Neuronal stem cell (in vitro differentiated cells): ENCODE measurements around the gene GTF2A2.

Source experiments
- DNase-seq: peaks from one replicate; pipeline ENCODE4 v3.0.0-alpha.2; 2013; ENCODE audit warnings: low spot score
- H2AFZ ChIP-seq: one replicate; pipeline ENCODE4 v1.6.1; 2013; ENCODE audit warnings: mild to moderate bottlenecking, low read length, inconsistent platforms
- H2AK5ac ChIP-seq: 2 replicates; pipeline ENCODE4 v1.6.1; 2013; ENCODE audit warnings: low read depth, mild to moderate bottlenecking, inconsistent platforms, low read length, moderate library complexity, mixed read lengths
- H2BK120ac ChIP-seq: 2 replicates; pipeline ENCODE4 v1.6.1; 2013; ENCODE audit warnings: low read depth, mild to moderate bottlenecking, inconsistent platforms, low read length, moderate library complexity, mixed read lengths
- H2BK12ac ChIP-seq: one replicate; pipeline ENCODE4 v1.6.1; 2013; ENCODE audit warnings: low read length, inconsistent platforms
- H2BK15ac ChIP-seq: 2 replicates; pipeline ENCODE4 v1.6.1; 2013; ENCODE audit warnings: mild to moderate bottlenecking, low read length, inconsistent platforms, mixed read lengths
- H2BK5ac ChIP-seq: one replicate; pipeline ENCODE4 v1.6.1; 2013; ENCODE audit warnings: inconsistent platforms, mild to moderate bottlenecking, low read length, moderate library complexity
- H3K14ac ChIP-seq: one replicate; pipeline ENCODE4 v1.6.1; 2013; ENCODE audit warnings: low read length, inconsistent platforms
- H3K18ac ChIP-seq: 2 replicates; pipeline ENCODE4 v1.6.1; 2013; ENCODE audit warnings: low read length, inconsistent platforms
- H3K23ac ChIP-seq: 2 replicates; pipeline ENCODE4 v1.6.1; 2013; ENCODE audit warnings: low read depth, mild to moderate bottlenecking, mixed read lengths, low read length, inconsistent platforms; ENCODE audit not compliant: poor library complexity
- H3K27ac ChIP-seq: replicated peaks from 3 replicates; pipeline ENCODE4 v1.5.1; 2013; ENCODE audit warnings: low read length, inconsistent platforms
- H3K27me3 ChIP-seq, 3 experiments: 2 replicates each; pipeline ENCODE4 v1.6.1; 2013; ENCODE audit warnings: low read length in 3 of 3, mild to moderate bottlenecking in 2 of 3, inconsistent platforms in 1 of 3, low read depth in 1 of 3, mixed read lengths in 1 of 3, moderate library complexity in 1 of 3; ENCODE audit not compliant: control insufficient read depth in 3 of 3, insufficient read depth in 3 of 3
- H3K36me3 ChIP-seq, 2 donors: replicated peaks in 1 of 2; 2 replicates each; pipeline ENCODE4 v1.6.1; 2013; ENCODE audit warnings: low read length in 2 of 2; ENCODE audit not compliant: control insufficient read depth in 2 of 2, insufficient read depth in 2 of 2
- H3K4ac ChIP-seq: 2 replicates; pipeline ENCODE4 v1.6.1; 2013; ENCODE audit warnings: inconsistent platforms, mild to moderate bottlenecking, low read length, moderate library complexity
- H3K4me1 ChIP-seq, 2 donors: 1 replicate in 1 of 2; 2 replicates in 1 of 2; pipeline ENCODE4 v1.6.1; 2013; ENCODE audit warnings: low read length in 2 of 2, low read depth in 1 of 2; ENCODE audit not compliant: control insufficient read depth in 2 of 2, insufficient read depth in 1 of 2
- H3K4me2 ChIP-seq: one replicate; pipeline ENCODE4 v1.6.1; 2013; ENCODE audit warnings: mild to moderate bottlenecking, low read length, inconsistent platforms; ENCODE audit not compliant: insufficient read depth, poor library complexity, severe bottlenecking
- H3K4me3 ChIP-seq, 2 donors: 2 replicates each; pipeline ENCODE4 v1.5.1; 2013; ENCODE audit warnings: low read length in 2 of 2, mild to moderate bottlenecking in 2 of 2, inconsistent platforms in 1 of 2, moderate library complexity in 1 of 2
- H3K79me1 ChIP-seq: one replicate; pipeline ENCODE4 v1.6.1; 2013; ENCODE audit warnings: low read depth, mild to moderate bottlenecking, inconsistent platforms, low read length, moderate library complexity
- H3K9ac ChIP-seq: one replicate; pipeline ENCODE4 v1.6.1; 2013; ENCODE audit warnings: mild to moderate bottlenecking, low read depth, low read length, inconsistent platforms; ENCODE audit not compliant: poor library complexity
- H3K9me3 ChIP-seq, 2 donors: replicated peaks in 1 of 2; 2 replicates each; pipeline versions ENCODE3 to v1.6.1; 2013; ENCODE audit warnings: low read length in 2 of 2, mild to moderate bottlenecking in 2 of 2, inconsistent platforms in 1 of 2, low read depth in 1 of 2, mixed read lengths in 1 of 2, moderate library complexity in 1 of 2; ENCODE audit not compliant: control insufficient read depth in 2 of 2, insufficient read depth in 1 of 2
- H4K8ac ChIP-seq: one replicate; pipeline ENCODE4 v1.6.1; 2013; ENCODE audit warnings: low read depth, mild to moderate bottlenecking, inconsistent platforms, low read length, moderate library complexity
- H4K91ac ChIP-seq: one replicate; pipeline ENCODE4 v1.6.1; 2013; ENCODE audit warnings: low read length, low read depth, mild to moderate bottlenecking, inconsistent platforms; ENCODE audit not compliant: poor library complexity
- WGBS, 2 donors: extraction: QIAGEN DNeasy Blood & Tissue Kit; methylation state at CpG; one replicate each; pipeline ENCODE4 v1.1.7; 2013; ENCODE audit warnings: missing lambda C conversion rate in 2 of 2, mixed read lengths in 1 of 2; ENCODE audit not compliant: insufficient read length in 2 of 2, insufficient replicate concordance in 1 of 2; ENCODE audit errors: extremely low coverage in 2 of 2; 5-methylcytosine and 5-hydroxymethylcytosine counted together

GTF2A2 gene

DNA sequence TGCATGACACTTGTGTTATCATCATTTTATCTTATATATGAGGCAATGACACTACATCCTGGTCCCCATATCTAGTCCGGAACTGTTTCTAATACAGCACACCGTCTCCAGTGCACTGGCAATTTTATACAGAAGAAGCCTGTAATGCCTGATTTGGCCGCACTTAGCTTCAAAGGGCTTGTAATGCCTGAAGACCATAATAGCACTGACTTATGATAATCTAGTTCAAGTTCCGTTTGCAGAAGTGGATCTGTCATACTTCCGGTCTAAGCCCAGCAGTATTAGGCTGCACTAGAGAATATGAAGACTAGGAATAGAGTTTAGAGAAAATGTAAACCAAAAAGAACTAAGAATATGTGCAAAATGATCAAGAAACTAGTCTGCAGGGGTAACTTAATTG is 30.5 kb upstream of the GTF2A2 start:
- no peak overlapping the region for H2AFZ ChIP-seq
- no peak overlapping the region for H3K18ac ChIP-seq
- no peak overlapping the region for H3K27ac ChIP-seq

GRCh38 chr15:59686389-59686788 is 29.1 kb upstream of the GTF2A2 start:
- no peak overlapping the region for H2BK5ac ChIP-seq
- no peak for DNase-seq
- no peaks in the 10 kb centered on the region for H3K27me3 ChIP-seq
- H2BK120ac ChIP-seq, result no peak overlapping the region
- peaks cover 2 to 7% of the 10 kb centered on the region in 2 donors for H3K4me1 ChIP-seq
- H3K27ac ChIP-seq, result no peak overlapping the region
- H3K9me3 ChIP-seq, result no peaks in the 10 kb centered on the region
- H3K4me2 ChIP-seq, result no peak overlapping the region
- no peak overlapping the region for H2AK5ac ChIP-seq
- H3K36me3 ChIP-seq, result peaks cover 0 to 53% of the 10 kb centered on the region in 2 donors
- no peak overlapping the region for H3K4ac ChIP-seq
- H2BK15ac ChIP-seq, result no peak overlapping the region
- no peak overlapping the region for H3K23ac ChIP-seq
- no CpG with 5 or more reads among the region's 7 CpGs for WGBS, 2 donors
- no peak overlapping the region for H4K8ac ChIP-seq
- H4K91ac ChIP-seq, result no peak overlapping the region
- no peak overlapping the region for H3K9ac ChIP-seq
- H3K79me1 ChIP-seq, result peaks cover 2% of the 10 kb centered on the region
- H2AFZ ChIP-seq, result no peak overlapping the region
- no peak overlapping the region for H3K18ac ChIP-seq
- H3K14ac ChIP-seq, result no peak overlapping the region
- H3K4me3 ChIP-seq, result no peak overlapping the region
- no peak overlapping the region for H2BK12ac ChIP-seq

More for the DNA sequence above, 30.5 kb upstream of the GTF2A2 start:
- Histone ChIP-seq H3K4me2 (no peak overlapping the region), H3K14ac (no peak overlapping the region), H3K4me3 (peak overlapping the region in 1 of 2 donors; percentile 86), H3K4ac (no peak overlapping the region), H3K4me1 (peaks cover 2 to 7% of the 10 kb centered on the region in 2 donors), H2AK5ac (no peak overlapping the region), H3K79me1 (peaks cover 2% of the 10 kb centered on the region), H3K23ac (no peak overlapping the region), H4K8ac (no peak overlapping the region), H3K9me3 (no peaks in the 10 kb centered on the region), H2BK15ac (no peak overlapping the region), H2BK120ac (no peak overlapping the region), H3K9ac (no peak overlapping the region), H2BK12ac (no peak overlapping the region), H2BK5ac (no peak overlapping the region), H3K36me3 (peaks cover 0 to 39% of the 10 kb centered on the region in 2 donors), H3K27me3 (no peaks in the 10 kb centered on the region), H4K91ac (no peak overlapping the region)
- no CpG with 5 or more reads among the region's 5 CpGs for WGBS, 2 donors
- no peak for DNase-seq

DNA sequence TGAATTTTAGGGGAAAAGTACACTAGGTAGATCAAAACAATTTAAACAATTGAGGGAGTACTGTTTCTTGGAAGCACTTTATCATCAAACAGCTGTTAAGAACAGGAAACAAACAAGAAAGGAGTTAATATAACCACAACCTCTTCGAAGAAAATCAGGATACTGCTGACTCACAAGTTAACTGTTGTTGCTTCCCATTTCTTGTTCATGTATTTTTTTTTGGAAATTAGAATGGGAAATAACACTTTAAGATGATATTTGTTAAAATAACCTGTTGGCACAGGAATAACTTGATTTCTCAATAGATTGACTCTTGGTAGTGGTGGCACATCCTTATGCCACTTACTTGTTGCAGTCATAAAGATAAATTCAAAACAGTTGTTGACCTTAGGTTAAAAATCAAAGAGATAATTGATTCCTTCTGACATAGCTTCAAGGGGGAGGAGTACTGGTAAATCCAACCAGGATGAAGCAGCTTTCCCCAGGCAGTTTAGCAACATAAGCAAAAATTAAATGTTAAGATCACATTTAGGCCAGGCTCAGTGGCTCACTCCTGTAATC is 28.5 kb upstream of the GTF2A2 start:
- Histone ChIP-seq H3K4me2 (no peak overlapping the region), H2BK120ac (no peak overlapping the region), H3K36me3 (peaks cover 2 to 59% of the 10 kb centered on the region in 2 donors), H4K8ac (no peak overlapping the region), H3K27ac (no peak overlapping the region), H2BK12ac (no peak overlapping the region), H3K79me1 (peaks cover 2% of the 10 kb centered on the region), H3K9me3 (no peaks in the 10 kb centered on the region), H3K4ac (no peak overlapping the region), H3K9ac (no peak overlapping the region), H2AK5ac (no peak overlapping the region), H3K18ac (no peak overlapping the region), H2BK5ac (no peak overlapping the region), H4K91ac (no peak overlapping the region), H3K4me1 (peaks cover 2 to 7% of the 10 kb centered on the region in 2 donors), H2AFZ (no peak overlapping the region), H3K14ac (no peak overlapping the region), H2BK15ac (no peak overlapping the region), H3K27me3 (no peaks in the 10 kb centered on the region), H3K4me3 (no peak overlapping the region), H3K23ac (no peak overlapping the region)
- DNase-seq, result no peak
- no CpG with 5 or more reads among the region's 1 CpG for WGBS, 2 donors

GRCh38 chr15:59680870-59681269 is 23.6 kb upstream of the GTF2A2 start:
- Histone ChIP-seq H3K4me2 (no peak overlapping the region), H3K79me1 (peaks cover 2% of the 10 kb centered on the region), H3K36me3 (peaks cover 13 to 95% of the 10 kb centered on the region in 2 donors), H3K9me3 (no peaks in the 10 kb centered on the region), H2BK120ac (no peak overlapping the region), H3K4me1 (no peaks in the 10 kb centered on the region), H2BK15ac (no peak overlapping the region), H4K8ac (no peak overlapping the region), H3K23ac (no peak overlapping the region), H2BK12ac (no peak overlapping the region), H3K4ac (no peak overlapping the region), H3K4me3 (no peak overlapping the region), H4K91ac (no peak overlapping the region), H2BK5ac (no peak overlapping the region), H2AFZ (no peak overlapping the region), H3K18ac (no peak overlapping the region), H3K9ac (no peak overlapping the region), H3K27ac (no peak overlapping the region), H3K14ac (no peak overlapping the region), H3K27me3 (no peaks in the 10 kb centered on the region), H2AK5ac (no peak overlapping the region)
- no CpG with 5 or more reads among the region's 5 CpGs for WGBS, 2 donors
- no peak for DNase-seq
